ENCODE results near the gene TRIO. TPM values are rescaled to one million over a fixed set of nuclear protein-coding genes. Genes with fewer than 3 reads are reported as not detected.

TRIO gene
- total and polyA plus RNA-seq, 2 experiments from 2014 or later: 18.5 to 78.2 TPM

DNA sequence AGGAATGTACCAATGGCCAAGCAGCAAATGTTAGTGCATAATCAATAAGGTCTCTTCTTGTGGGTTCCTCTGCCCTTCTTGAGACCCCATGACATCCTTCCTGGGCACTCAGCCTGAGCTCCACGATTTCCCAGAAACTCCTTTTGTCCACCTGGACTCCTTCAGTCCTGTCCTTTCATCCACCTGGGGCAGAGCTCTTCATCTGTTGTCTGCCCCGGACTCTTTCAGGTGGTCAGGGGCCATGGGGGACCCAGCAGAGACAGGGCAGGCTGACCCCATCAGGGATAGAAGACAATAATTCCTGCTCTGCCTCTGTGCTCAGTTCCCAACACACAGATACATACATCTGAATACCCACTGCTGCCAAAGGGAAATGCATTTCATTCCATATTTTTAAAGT lies 379.6 kb downstream of the TRIO start:
- no peaks in the 10 kb centered on the region for H3K36me3 ChIP-seq (replicated peaks; ENCODE audit: insufficient read depth, low read depth)
- H3K9me2 ChIP-seq (replicated peaks; ENCODE audit: insufficient read depth): no peaks in the 10 kb centered on the region
- no peak overlapping the region for H3K4me2 ChIP-seq
- no peaks in the 10 kb centered on the region for H4K20me1 ChIP-seq (ENCODE audit: insufficient read depth, poor library complexity, severe bottlenecking)
- TF ChIP-seq EZH2phosphoT487 (IDR thresholded peaks at IDR 0.05; ENCODE audit: low read depth, severe bottlenecking, unreplicated experiment) (no peak), EZH2 (IDR thresholded peaks at IDR 0.05; ENCODE audit: borderline replicate concordance) (no peak)
- TF ChIP-seq, protein P1, sequence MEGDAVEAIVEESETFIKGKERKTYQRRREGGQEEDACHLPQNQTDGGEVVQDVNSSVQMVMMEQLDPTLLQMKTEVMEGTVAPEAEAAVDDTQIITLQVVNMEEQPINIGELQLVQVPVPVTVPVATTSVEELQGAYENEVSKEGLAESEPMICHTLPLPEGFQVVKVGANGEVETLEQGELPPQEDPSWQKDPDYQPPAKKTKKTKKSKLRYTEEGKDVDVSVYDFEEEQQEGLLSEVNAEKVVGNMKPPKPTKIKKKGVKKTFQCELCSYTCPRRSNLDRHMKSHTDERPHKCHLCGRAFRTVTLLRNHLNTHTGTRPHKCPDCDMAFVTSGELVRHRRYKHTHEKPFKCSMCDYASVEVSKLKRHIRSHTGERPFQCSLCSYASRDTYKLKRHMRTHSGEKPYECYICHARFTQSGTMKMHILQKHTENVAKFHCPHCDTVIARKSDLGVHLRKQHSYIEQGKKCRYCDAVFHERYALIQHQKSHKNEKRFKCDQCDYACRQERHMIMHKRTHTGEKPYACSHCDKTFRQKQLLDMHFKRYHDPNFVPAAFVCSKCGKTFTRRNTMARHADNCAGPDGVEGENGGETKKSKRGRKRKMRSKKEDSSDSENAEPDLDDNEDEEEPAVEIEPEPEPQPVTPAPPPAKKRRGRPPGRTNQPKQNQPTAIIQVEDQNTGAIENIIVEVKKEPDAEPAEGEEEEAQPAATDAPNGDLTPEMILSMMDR (IDR thresholded peaks at IDR 0.05; ENCODE audit: poor library complexity): no peak
- H3K79me2 ChIP-seq: no peaks in the 10 kb centered on the region
- no peak for DNase-seq (ENCODE audit: low spot score)
- no peak overlapping the region for H3K4me3 ChIP-seq
- no peaks in the 10 kb centered on the region for H3K4me1 ChIP-seq (ENCODE audit: insufficient read depth)
- no peaks in the 10 kb centered on the region for H3K9me3 ChIP-seq (ENCODE audit: low read depth)
- H3K27me3 ChIP-seq: no peaks in the 10 kb centered on the region
- WGBS (ENCODE audit: low lambda C conversion rate, missing lambda C conversion rate): 78% methylated on average over 2 of the region's 2 CpGs
- H2AFZ ChIP-seq: no peak overlapping the region
- no peak overlapping the region for H3K27ac ChIP-seq

DNA sequence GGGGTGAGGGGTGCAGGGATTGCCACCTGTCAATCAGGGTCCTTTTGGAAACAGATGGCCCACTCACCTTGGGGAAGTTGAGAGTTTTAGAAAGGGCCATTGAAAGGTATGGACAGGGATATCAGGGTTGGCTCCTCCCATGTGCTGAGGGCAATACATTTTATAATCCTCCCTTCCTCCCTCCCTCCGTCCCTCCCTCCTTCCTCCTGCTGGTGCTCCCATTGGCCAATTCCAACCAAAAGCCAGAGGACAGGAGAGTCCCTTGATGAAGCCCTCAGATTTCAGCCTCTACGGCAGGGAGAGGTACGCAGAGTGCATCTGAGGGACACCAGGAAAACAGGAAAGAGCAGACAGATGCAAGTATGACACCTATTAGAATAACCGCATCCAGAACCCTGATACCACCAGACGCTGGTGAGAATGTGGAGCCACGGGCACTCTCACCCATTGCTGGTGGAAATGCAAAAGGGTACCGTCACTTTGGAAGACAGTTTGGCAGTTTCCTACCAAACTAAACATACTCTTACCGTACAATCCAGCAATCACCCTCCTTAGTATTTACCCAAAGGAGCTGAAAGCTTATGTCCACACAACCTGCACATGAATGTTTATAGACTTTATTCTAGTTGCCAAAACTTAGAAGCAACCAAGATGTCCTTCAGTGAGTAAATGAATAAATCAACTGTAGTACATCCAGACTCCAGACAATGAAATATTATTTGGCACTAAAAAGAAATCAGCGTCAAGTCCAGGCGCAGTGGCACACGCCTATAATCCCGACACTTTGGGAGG lies 380.3 kb downstream of the TRIO start:
- no peak for DNase-seq (ENCODE audit: low spot score)
- Histone ChIP-seq H2AFZ (no peak overlapping the region), H3K79me2 (no peaks in the 10 kb centered on the region), H4K20me1 (ENCODE audit: insufficient read depth, poor library complexity, severe bottlenecking) (no peaks in the 10 kb centered on the region), H3K4me3 (no peak overlapping the region), H3K9me2 (replicated peaks; ENCODE audit: insufficient read depth) (no peaks in the 10 kb centered on the region), H3K27ac (no peak overlapping the region), H3K4me1 (ENCODE audit: insufficient read depth) (no peaks in the 10 kb centered on the region), H3K27me3 (no peaks in the 10 kb centered on the region), H3K4me2 (no peak overlapping the region), H3K36me3 (replicated peaks; ENCODE audit: insufficient read depth, low read depth) (no peaks in the 10 kb centered on the region), H3K9me3 (ENCODE audit: low read depth) (no peaks in the 10 kb centered on the region)
- no peak for TF ChIP-seq EZH2 (IDR thresholded peaks at IDR 0.05; ENCODE audit: borderline replicate concordance)
- TF ChIP-seq, protein P1 (IDR thresholded peaks at IDR 0.05; ENCODE audit: poor library complexity): no peak
- TF ChIP-seq EZH2phosphoT487 (IDR thresholded peaks at IDR 0.05; ENCODE audit: low read depth, severe bottlenecking, unreplicated experiment): no peak
- 92% methylated on average over 12 of the region's 12 CpGs for WGBS (ENCODE audit: low lambda C conversion rate, missing lambda C conversion rate)

DNA sequence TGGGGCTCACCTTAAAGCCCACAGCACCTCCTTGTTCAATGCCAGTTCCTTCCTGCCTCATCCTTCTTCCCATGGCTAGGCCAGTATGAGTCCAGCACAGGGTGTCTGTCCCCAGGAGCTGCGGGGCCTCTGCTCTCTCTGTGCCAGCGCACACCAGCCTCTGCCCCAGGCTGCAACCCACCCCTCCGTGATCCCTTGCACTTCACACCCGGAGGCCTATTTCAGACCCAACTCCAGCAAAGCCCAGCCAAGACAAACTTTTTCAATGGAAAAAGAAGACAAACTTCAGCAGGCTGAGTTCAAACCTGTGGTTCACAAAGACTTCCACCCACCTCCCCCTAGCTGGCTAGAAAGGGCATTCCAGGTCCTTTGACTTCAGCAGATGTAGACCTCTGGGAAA lies 382.3 kb downstream of the TRIO start:
- WGBS (ENCODE audit: low lambda C conversion rate, missing lambda C conversion rate): 92% methylated on average over 4 of the region's 4 CpGs
- no peak for DNase-seq (ENCODE audit: low spot score)
- TF ChIP-seq, protein P1 (IDR thresholded peaks at IDR 0.05; ENCODE audit: poor library complexity): no peak
- no peak for TF ChIP-seq EZH2 (IDR thresholded peaks at IDR 0.05; ENCODE audit: borderline replicate concordance)
- TF ChIP-seq EZH2phosphoT487 (IDR thresholded peaks at IDR 0.05; ENCODE audit: low read depth, severe bottlenecking, unreplicated experiment): no peak

More for the DNA sequence above, 382.3 kb downstream of the TRIO start:
- Histone ChIP-seq H4K20me1 (ENCODE audit: insufficient read depth, poor library complexity, severe bottlenecking) (no peaks in the 10 kb centered on the region), H3K27ac (no peak overlapping the region), H3K9me2 (replicated peaks; ENCODE audit: insufficient read depth) (no peaks in the 10 kb centered on the region), H3K9me3 (ENCODE audit: low read depth) (no peaks in the 10 kb centered on the region), H2AFZ (no peak overlapping the region), H3K4me1 (ENCODE audit: insufficient read depth) (no peaks in the 10 kb centered on the region), H3K36me3 (replicated peaks; ENCODE audit: insufficient read depth, low read depth) (no peaks in the 10 kb centered on the region), H3K79me2 (no peaks in the 10 kb centered on the region), H3K4me2 (no peak overlapping the region), H3K4me3 (no peak overlapping the region), H3K27me3 (no peaks in the 10 kb centered on the region)
